GM19023 (cell line): ENCODE data around the gene AKAP8.
"Not testable (repeated sequence)": the region's sequence is repeated elsewhere in the genome, so short reads cannot be mapped to it uniquely, and the experiment has no call there.

Source experiments
- ATAC-seq: cut with Tn5 transposase; IDR thresholded peaks from one replicate; pipeline ENCODE4 v1.9.1; 2021; ENCODE audit warnings: mild to moderate bottlenecking, moderate library complexity; ENCODE audit not compliant: unreplicated experiment

AKAP8 gene

GRCh38 chr19:15379083-15379998, at the start of gene AKAP8:
Gene AKAP8, minus strand, starts transcription at chr19:15379787. Its CDS starts 56 bp downstream, at chr19:15379731.
- ATAC-seq: peak; percentile 88

- no peak for ATAC-seq
These were observed 48.4 kb upstream of the AKAP8 start for GRCh38 chr19:15427991-15428471.

GRCh38 chr19:15427350-15427700, 47.7 kb upstream of the AKAP8 start:
- no peak for ATAC-seq

- no peak for ATAC-seq
These were observed 47.1 kb upstream of the AKAP8 start for GRCh38 chr19:15426485-15427349.

- ATAC-seq: no peak
These were observed 45.8 kb upstream of the AKAP8 start for GRCh38 chr19:15425321-15425950.

- no peak for ATAC-seq
These were observed 45.2 kb upstream of the AKAP8 start for GRCh38 chr19:15424692-15425272.

- no peak for ATAC-seq
These were observed 44.5 kb upstream of the AKAP8 start for GRCh38 chr19:15424121-15424520.

GRCh38 chr19:15423130-15423529, 43.5 kb upstream of the AKAP8 start:
- no peak for ATAC-seq

GRCh38 chr19:15422296-15423075, 42.9 kb upstream of the AKAP8 start:
- ATAC-seq: no peak

GRCh38 chr19:15421721-15422260, 42.2 kb upstream of the AKAP8 start:
- no peak for ATAC-seq

GRCh38 chr19:15421136-15421695, 41.6 kb upstream of the AKAP8 start:
- ATAC-seq: no peak

GRCh38 chr19:15419413-15420025, 39.9 kb upstream of the AKAP8 start:
- ATAC-seq: no peak

GRCh38 chr19:15418579-15419412, 39.2 kb upstream of the AKAP8 start, which contains the start of gene AKAP8L:
Gene AKAP8L, minus strand, starts transcription at chr19:15418988. Its CDS starts 65 bp downstream, at chr19:15418923.
- peak; percentile 93 for ATAC-seq

GRCh38 chr19:15418231-15418578, 38.6 kb upstream of the AKAP8 start:
- no peak for ATAC-seq

GRCh38 chr19:15417699-15418098, 38.1 kb upstream of the AKAP8 start:
- ATAC-seq: no peak

- ATAC-seq: no peak
These were observed 33.2 kb upstream of the AKAP8 start for GRCh38 chr19:15412832-15413231.

- ATAC-seq: not testable (repeated sequence)
These were observed 31.8 kb upstream of the AKAP8 start for GRCh38 chr19:15411351-15411750.

- ATAC-seq: no peak
These were observed 25.2 kb upstream of the AKAP8 start for GRCh38 chr19:15404780-15405211.
